22Rv1 (cell line): ENCODE results near the gene ZNF362.

ENCODE experiments used
- CTCF ChIP-seq: fragments of 450-650 bp; IDR thresholded peaks from 2 replicates; pipeline ENCODE4 v1.5.1; 2017; ENCODE audit warnings: mild to moderate bottlenecking
- ZFX ChIP-seq: fragments of 450-650 bp; IDR thresholded peaks from 2 replicates; pipeline ENCODE4 v1.6.1; 2017; ENCODE audit warnings: antibody characterized with exemption, borderline replicate concordance

DNA sequence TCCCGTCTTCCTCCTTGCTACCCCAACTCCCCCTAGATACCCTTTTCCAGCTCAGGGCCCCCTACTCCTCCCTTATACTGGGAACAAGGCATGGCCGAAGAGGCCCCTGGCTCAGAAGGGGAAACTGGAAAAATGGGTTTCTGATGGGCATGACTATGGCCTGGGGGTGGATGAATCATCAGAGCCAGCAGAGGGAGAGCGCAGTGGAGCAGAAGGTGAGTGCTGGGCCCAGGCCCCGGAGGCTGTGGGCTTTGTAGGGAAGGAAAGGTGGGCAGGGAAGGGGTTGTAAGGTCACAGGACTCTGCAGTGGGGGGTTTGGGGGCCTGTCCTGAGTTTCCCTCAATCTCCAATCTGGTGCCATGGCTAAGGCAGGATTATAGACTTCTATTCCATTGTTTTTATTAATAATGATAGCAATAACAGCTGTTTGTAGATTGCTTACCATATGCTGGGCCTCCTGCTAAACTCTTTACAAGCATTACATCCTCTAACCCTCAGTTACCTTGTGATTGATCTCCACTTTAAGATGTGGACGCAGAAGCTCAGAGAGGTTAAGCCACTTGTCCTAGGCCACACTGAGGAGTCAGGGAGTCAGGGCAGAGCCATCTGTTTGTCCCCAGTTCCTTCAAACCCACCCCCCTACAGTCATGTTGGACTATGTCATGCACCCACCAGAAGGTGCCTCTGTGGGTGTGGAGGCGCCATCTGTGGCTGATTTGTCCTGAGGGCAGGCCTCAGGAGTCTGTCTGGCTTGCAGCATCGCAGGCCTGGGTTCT is 36.2 kb upstream of the ZNF362 start:
- TF ChIP-seq CTCF (no peak), ZFX (no peak)
